ENCODE measurements around the gene DVL1. TPM values are rescaled to one million over a fixed set of nuclear protein-coding genes. Genes with fewer than 3 reads are reported as not detected.

The DVL1 gene
- total and polyA plus RNA-seq, 9 of the 15 experiments (the other 6 are each of a cell fraction or from before 2014, with no cell fraction given): 0.62 to 135 (median 24.3) TPM

- TF ChIP-seq MLX (CRISPR knock-in tag; conservative IDR thresholded peaks at IDR 0.05) (0 out of 4 replicates have a peak, but pooled peaks of 1 of the 2 experiments have one; percentile 37), HDAC2 (IDR thresholded peaks at IDR 0.05) (no peak), NCOR1 (IDR thresholded peaks at IDR 0.05) (no peak), CBX8 (IDR thresholded peaks at IDR 0.05; ENCODE audit: borderline replicate concordance, extremely low read depth, low read depth, low read length, poor library complexity, severe bottlenecking) (no peak), NUFIP1 (IDR thresholded peaks at IDR 0.05; ENCODE audit: partially characterized antibody) (no peak), KAT8 (IDR thresholded peaks at IDR 0.05; ENCODE audit: low read depth) (no peak), BRCA1 (IDR thresholded peaks at IDR 0.05) (no peak), BRCA1 (CRISPR knock-in tag; IDR thresholded peaks at IDR 0.05) (no peak), MAZ (CRISPR knock-in tag; conservative IDR thresholded peaks at IDR 0.05 in 1 of 2, IDR thresholded peaks at IDR 0.05 in 1 of 2) (no peak), ZKSCAN3 (CRISPR knock-in tag; IDR thresholded peaks at IDR 0.05) (no peak), OTX1 (CRISPR knock-in tag; IDR thresholded peaks at IDR 0.05) (no peak), ATF2 (CRISPR knock-in tag; IDR thresholded peaks at IDR 0.05) (0 out of 2 replicates have a peak, but pooled peaks have one; percentile 11), HMGN3 (IDR thresholded peaks at IDR 0.05; ENCODE audit: borderline replicate concordance, extremely low read depth, insufficient read length, low read depth, low read length) (no peak), ZNF274 (IDR thresholded peaks at IDR 0.05; ENCODE audit: borderline replicate concordance, low read depth, low read length) (no peak), ZNF24 (IDR thresholded peaks at IDR 0.05) (no peak), EP300 (IDR thresholded peaks at IDR 0.05; ENCODE audit: low read length) (no peak), STAT5A (IDR thresholded peaks at IDR 0.05; ENCODE audit: borderline replicate concordance, low read length) (no peak), ILK (tag; IDR thresholded peaks at IDR 0.05; ENCODE audit: borderline replicate concordance, low read depth) (no peak), NCOA2 (IDR thresholded peaks at IDR 0.05; ENCODE audit: partially characterized antibody in 2 of 2) (no peak), TRIM25 (IDR thresholded peaks at IDR 0.05; ENCODE audit: borderline replicate concordance) (no peak), MCM7 (IDR thresholded peaks at IDR 0.05) (no peak)
Measured at GRCh38 chr1:1373815-1374588, 24.8 kb upstream of the DVL1 start (continued).
